OCI-LY7 (cell line): ENCODE measurements around the gene SFT2D1.

Source experiments
- EZH2phosphoT487 ChIP-seq: fragments of 200-600 bp; sonication (generic); IDR thresholded peaks from 2 replicates; pipeline ENCODE4 v1.6.1; 2018; ENCODE audit warnings: low read depth, borderline replicate concordance, mild to moderate bottlenecking, mixed run types, antibody characterized with exemption, low read length, moderate library complexity, mixed read lengths
- TF ChIP-seq, protein P1 (sequence below): fragments of 200-600 bp; sonication (generic); conservative IDR thresholded peaks from 2 replicates; pipeline ENCODE4 v1.5.1; 2014; ENCODE audit warnings: mild to moderate bottlenecking, antibody characterized with exemption, low read length, moderate library complexity, mixed read lengths

DNA sequence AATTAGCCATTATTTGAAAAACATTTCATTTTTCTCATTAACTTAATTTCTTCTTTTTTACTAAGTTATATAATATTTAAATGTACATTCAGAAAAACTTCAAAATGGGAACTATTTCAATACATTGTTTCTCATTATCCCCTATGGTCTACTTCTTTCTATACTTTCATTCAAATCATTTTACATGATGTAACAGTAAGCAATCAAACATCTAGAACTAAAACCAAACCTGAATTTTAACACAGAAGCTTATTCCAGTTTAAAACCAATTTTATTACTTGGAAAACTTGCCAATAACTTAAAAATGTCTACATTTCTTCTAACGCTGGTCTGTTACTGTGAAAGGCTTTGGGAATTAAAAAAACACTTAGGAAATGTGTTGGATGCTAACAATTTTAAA lies 29.5 kb downstream of the SFT2D1 start:
- TF ChIP-seq, protein P1, sequence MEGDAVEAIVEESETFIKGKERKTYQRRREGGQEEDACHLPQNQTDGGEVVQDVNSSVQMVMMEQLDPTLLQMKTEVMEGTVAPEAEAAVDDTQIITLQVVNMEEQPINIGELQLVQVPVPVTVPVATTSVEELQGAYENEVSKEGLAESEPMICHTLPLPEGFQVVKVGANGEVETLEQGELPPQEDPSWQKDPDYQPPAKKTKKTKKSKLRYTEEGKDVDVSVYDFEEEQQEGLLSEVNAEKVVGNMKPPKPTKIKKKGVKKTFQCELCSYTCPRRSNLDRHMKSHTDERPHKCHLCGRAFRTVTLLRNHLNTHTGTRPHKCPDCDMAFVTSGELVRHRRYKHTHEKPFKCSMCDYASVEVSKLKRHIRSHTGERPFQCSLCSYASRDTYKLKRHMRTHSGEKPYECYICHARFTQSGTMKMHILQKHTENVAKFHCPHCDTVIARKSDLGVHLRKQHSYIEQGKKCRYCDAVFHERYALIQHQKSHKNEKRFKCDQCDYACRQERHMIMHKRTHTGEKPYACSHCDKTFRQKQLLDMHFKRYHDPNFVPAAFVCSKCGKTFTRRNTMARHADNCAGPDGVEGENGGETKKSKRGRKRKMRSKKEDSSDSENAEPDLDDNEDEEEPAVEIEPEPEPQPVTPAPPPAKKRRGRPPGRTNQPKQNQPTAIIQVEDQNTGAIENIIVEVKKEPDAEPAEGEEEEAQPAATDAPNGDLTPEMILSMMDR: no peak
- no peak for TF ChIP-seq EZH2phosphoT487
